ENCODE results near the gene CREB3L2. TPM values are rescaled to one million over a fixed set of nuclear protein-coding genes. Genes with fewer than 3 reads are reported as not detected.
"Not testable (repeated sequence)": the region's sequence is repeated elsewhere in the genome, so short reads cannot be mapped to it uniquely, and the experiment has no call there.

The CREB3L2 gene
- total and polyA plus RNA-seq, 2 donors, result 20.7 to 31.5 TPM

DNA sequence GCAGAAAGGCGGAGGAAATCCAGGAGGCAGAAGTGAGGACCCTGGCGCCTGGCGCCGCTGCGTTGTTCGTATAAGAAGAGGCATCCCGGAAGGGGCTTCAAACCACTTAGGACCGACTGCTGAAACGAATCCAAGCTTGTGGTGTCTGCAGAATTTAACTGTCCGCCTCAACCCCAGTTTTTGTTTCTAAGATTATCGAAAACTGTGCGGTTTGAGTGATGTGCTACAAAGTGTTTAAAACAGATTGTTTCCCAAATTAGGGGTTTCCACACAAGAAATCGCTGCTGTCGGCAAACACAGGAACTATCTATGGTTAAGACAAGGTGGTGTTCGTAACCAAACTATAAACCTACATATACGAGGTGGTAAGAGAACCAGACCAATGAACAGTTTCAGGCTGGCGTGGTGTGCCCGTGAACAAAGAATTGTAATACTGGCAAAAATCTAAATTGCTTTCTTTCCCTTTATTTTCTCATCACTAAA, 154.3 kb downstream of the CREB3L2 start:
- Histone ChIP-seq H3K27ac (ENCODE audit: low read depth) (no peak overlapping the region), H3K36me3 (ENCODE audit: insufficient read depth) (no peaks in the 10 kb centered on the region), H3K4me3 (ENCODE audit: low read depth, low read length) (no peak overlapping the region), H3K4me1 (ENCODE audit: insufficient read depth) (no peaks in the 10 kb centered on the region)
- no peak for DNase-seq (ENCODE audit: extremely low spot score)
- WGBS, result 24% methylated on average over 18 of the region's 18 CpGs

DNA sequence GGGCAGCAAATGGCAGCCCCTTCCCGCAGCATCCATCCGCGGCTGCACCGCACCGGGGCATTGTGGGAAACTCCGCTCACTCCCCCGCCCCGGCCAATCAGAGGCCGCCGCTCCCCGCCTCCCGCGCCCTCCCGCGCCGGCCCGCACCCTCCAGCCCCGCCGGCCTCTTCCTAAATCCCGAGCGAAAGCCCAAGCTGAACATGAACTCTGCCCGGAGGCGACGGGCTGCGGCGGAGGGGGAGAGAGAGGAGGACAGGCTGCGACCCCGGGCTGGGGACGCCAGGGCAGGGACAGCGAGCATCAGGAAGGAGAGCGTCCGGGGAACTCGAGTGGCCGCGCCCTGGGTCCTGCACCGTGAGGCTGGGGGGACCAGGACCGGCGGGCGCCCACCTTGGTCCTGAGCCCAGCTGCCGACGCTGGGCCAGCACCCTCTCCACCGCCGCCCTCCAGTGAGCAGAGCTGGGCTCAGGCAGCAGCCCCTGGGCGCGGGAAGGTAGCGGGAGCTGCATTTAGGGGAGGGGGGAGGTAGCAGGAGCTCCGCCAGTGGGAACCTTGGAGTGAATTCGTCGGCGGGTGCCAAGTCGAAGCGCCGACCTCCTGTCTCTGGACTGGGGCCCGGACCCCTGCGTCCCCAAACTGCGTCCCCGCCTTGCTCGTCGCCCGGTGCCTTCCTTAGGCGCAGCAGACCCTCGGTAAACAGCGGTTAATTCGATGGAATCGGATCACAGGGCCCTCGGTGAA, 154.9 kb downstream of the CREB3L2 start, which contains the start of gene DGKI:
TSS of gene DGKI (minus strand) at position 148 of the 741 bp plus-strand sequence.
- WGBS, result under 1% methylated on average over 66 of the region's 66 CpGs
- no peaks in the 10 kb centered on the region for H3K36me3 ChIP-seq (ENCODE audit: insufficient read depth)

DNA sequence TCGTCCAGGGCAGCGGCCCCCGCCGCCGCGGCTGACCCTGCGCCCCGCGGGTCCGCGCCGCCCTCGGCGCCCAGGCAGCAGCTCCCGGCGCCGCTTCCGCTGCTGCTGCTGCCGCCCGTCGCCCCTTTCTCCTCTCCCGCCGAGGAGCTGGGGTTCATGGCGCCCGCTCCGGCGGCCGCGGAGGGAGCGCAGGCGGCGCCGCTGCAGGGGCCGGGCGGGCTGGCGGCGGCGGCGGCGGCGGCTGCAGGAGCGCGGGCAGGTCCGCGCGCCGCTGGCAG, 155.4 kb downstream of the CREB3L2 start:
- Histone ChIP-seq H3K27ac (ENCODE audit: low read depth) (no peak overlapping the region), H3K36me3 (ENCODE audit: insufficient read depth) (no peaks in the 10 kb centered on the region), H3K4me1 (ENCODE audit: insufficient read depth) (no peaks in the 10 kb centered on the region), H3K4me3 (ENCODE audit: low read depth, low read length) (peak overlapping the region; percentile 49)
- WGBS, result under 1% methylated on average over 47 of the region's 47 CpGs
- no peak for DNase-seq (ENCODE audit: extremely low spot score)

More for the DNA sequence above, 154.9 kb downstream of the CREB3L2 start, which contains the start of gene DGKI:
- H3K4me3 ChIP-seq (ENCODE audit: low read depth, low read length), result peak within 1 kb of the TSS; percentile 49
- H3K4me1 ChIP-seq (ENCODE audit: insufficient read depth), result no peaks in the 10 kb centered on the region
- no peak for DNase-seq (ENCODE audit: extremely low spot score)
- H3K27ac ChIP-seq (ENCODE audit: low read depth), result no peak within 1 kb of the TSS

DNA sequence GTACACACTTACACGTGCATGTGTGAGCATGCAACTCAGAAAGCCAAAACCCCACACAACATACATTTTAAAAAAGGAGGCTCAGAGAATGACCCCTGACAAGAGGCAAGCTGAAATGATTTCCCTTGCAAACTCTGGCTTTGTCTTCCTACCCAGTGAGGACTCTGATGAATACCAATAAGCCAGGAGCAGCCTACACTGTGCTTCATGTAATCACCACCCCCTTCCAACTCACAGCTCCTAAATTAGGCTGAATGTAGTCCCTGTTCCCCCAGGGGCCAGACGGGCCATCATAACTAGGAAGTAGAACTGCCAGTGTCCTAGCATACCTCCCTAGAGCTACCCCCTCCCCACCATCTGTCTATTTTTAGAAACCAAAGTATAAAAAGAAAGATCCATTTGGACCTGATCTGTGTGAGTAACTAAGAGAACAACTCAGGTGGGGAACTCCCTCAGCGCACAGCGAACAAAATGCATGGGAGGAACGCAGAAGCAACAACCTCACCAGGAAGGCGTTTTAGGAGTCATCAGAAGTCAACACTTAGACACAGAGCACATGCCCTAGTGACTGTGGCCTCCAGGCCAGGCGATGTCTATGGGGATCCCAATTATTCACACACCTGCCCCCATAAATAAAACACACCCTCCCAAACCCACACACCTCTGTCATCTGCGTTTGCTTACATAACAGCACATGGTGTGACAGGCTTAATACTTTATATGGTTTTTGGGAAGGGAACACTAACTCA, 157.0 kb downstream of the CREB3L2 start:
- WGBS, result 91% methylated on average over 8 of the region's 8 CpGs
- H3K4me3 ChIP-seq (ENCODE audit: low read depth, low read length), result no peak overlapping the region
- no peak for DNase-seq (ENCODE audit: extremely low spot score)
- no peaks in the 10 kb centered on the region for H3K36me3 ChIP-seq (ENCODE audit: insufficient read depth)
- no peaks in the 10 kb centered on the region for H3K4me1 ChIP-seq (ENCODE audit: insufficient read depth)
- no peak overlapping the region for H3K27ac ChIP-seq (ENCODE audit: low read depth)

DNA sequence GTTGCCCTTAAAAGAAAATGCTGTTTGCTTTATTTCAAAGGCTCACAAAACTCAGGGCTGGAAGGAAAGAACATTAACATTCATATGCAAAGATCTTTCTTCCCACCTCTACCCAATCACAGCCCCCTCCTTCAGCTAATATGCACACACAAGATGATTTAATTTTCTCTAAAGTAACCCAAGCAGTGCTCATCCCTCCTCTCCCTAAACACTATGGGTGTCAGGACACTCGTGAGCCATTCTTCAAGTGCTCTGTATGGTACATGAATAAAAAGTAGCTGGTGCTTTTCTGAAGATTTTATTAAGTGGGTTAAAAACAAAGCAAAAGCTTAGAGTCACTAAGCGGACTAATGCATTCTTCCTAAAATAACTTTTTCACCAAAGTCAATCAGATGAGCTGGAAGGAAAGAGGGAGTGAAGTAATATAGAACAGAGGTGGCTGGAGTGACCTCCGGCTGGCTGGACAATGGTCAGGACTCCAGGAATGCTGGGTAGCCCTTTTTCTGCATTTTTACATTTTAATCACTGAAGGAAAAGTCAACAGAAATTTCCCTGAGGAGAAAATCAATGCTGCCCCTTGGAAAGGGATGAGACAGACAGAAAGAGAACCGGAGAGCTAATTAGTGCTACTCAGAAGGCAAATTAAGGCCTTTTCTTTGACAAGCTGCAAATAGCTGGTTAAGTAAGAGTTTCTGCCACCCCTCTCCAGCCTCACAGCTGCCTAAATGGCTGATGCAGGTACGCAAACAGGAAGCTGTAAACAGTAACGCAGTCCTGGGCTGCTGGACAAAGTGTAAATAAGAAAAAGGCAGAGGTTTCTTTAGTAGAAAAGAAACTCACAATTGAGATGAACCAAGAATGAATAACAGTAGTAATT, 161.7 kb downstream of the CREB3L2 start:
- no peak for DNase-seq (ENCODE audit: extremely low spot score)
- H3K4me3 ChIP-seq (ENCODE audit: low read depth, low read length), result no peak overlapping the region
- WGBS, result 81% methylated on average over 6 of the region's 6 CpGs
- H3K27ac ChIP-seq (ENCODE audit: low read depth), result no peak overlapping the region
- no peaks in the 10 kb centered on the region for H3K4me1 ChIP-seq (ENCODE audit: insufficient read depth)
- no peaks in the 10 kb centered on the region for H3K36me3 ChIP-seq (ENCODE audit: insufficient read depth)

DNA sequence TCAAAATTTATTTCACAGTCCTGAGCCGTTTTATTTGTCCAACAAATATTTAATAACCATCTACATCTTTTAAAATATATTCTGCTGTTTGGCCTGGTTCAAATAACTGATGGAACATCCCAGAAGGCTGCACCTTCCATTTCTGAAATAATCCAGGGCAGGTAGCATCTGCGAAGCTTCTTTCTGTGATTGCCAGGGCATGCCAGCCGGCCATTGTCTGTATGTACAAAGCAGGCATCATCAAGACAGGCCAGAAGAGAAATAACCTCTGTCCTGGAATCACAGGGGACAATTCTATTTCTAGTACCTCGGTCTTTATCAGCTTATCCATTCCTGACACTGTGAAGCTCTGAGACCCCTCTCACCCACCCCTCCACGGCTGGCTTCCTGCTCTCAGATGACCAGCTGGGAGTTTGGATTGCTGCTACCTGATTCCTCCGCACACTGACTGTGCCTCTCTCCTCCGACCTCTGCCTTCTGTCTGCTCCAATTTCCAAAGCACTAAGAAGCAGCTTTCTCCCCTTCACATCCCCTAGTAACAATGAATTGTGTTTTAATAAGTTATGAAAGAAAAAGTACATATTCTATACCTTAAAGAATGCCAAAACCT, 163.1 kb downstream of the CREB3L2 start:
- H3K27ac ChIP-seq (ENCODE audit: low read depth), result no peak overlapping the region
- 83% methylated on average over 7 of the region's 7 CpGs for WGBS
- DNase-seq (ENCODE audit: extremely low spot score), result no peak
- no peaks in the 10 kb centered on the region for H3K4me1 ChIP-seq (ENCODE audit: insufficient read depth)
- no peak overlapping the region for H3K4me3 ChIP-seq (ENCODE audit: low read depth, low read length)
- H3K36me3 ChIP-seq (ENCODE audit: insufficient read depth), result no peaks in the 10 kb centered on the region

DNA sequence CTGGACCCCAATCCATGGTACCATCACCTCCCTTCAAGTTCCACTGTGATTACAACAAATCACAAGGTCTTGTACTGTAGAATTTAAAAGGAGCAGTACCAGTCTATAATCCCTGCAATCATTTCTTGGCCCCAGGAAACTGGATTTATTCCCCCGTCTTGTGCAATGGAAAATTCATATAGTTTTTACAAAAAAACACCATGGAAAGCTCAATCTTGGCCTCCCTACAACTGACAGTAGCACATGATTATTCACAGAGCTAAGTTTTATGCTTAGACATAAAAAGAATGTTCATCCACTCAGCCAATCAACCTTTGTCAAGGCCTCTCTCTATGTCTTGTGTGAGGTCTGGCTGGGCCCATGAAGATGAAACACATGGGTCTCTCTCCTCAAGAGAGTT, 165.3 kb downstream of the CREB3L2 start:
- Histone ChIP-seq H3K36me3 (ENCODE audit: insufficient read depth) (no peaks in the 10 kb centered on the region), H3K4me3 (ENCODE audit: low read depth, low read length) (no peak overlapping the region), H3K4me1 (ENCODE audit: insufficient read depth) (no peaks in the 10 kb centered on the region), H3K27ac (ENCODE audit: low read depth) (no peak overlapping the region)
- 34% methylated on average over 1 of the region's 1 CpG for WGBS
- DNase-seq (ENCODE audit: extremely low spot score), result no peak

DNA sequence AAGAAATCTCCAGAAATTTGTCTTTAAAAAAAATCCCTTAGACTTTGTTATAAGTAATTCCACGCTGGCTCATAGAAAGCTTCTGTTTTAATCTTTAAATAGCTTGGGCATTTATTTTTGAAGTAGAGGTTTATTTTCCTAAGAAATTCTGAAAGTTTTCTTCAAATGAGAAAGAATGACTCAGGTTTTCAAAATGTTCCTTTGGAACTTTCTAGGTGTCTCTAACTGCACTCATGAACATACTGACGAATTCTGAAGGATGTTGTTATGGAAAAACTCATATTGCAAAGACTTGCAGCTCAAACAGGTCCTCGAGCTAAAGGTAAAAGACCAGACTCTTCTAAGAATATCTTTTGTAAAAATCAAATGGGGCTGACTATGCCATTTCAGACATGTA, 165.8 kb downstream of the CREB3L2 start:
- WGBS, result 91% methylated on average over 3 of the region's 3 CpGs
- no peak for DNase-seq (ENCODE audit: extremely low spot score)
- Histone ChIP-seq H3K27ac (ENCODE audit: low read depth) (no peak overlapping the region), H3K4me3 (ENCODE audit: low read depth, low read length) (no peak overlapping the region), H3K4me1 (ENCODE audit: insufficient read depth) (no peaks in the 10 kb centered on the region), H3K36me3 (ENCODE audit: insufficient read depth) (no peaks in the 10 kb centered on the region)

DNA sequence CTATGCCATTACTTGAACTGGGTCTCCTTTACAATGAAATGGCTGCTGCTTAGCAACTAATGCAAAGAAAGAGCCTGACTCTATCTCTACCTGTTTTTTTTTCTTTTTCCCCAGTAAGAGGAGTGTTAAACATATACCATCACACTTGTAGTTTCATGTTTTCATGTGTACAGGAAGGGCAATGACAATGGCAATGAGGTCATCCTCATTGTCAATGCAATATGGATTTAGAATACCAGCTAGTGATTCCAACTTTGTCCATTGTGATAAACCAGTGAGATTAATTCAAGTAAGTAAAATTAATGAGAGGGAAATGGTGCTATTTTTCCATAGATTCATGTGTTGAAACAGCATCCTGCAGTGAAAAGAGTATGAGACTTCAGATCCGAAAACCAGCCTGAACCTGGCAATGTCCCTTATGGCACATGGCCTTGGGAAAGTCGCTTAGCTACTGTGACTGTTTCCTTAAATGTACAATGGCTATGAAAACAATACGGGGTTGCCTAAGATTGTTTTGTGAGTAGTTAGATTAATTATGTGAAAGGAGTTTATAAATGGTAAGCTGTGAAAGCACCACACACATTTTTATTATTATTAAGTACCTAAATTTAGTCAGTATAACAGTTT, 166.3 kb downstream of the CREB3L2 start:
- 87% methylated on average over 3 of the region's 3 CpGs for WGBS

DNA sequence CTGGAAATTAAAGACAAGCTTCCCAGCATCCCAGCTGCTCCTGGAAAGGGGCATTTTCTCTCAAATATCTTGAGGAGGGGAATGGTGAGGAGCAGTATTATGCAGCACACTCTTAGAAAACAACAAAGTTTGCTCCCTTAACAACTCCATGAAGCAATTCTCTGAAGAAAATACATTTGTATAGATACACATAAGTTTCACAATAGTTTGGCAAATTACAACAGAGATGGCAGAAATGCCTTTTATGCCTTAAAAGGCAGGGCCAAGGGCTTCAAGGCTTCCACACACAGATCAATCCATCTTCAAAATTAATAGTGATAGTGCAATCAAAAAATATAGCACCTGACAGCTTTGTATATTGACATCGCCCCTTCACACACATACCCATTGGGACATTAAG, 167.3 kb downstream of the CREB3L2 start:
- no peak for DNase-seq (ENCODE audit: extremely low spot score)
- 99% methylated on average over 1 of the region's 1 CpG for WGBS

More for the DNA sequence above, 166.3 kb downstream of the CREB3L2 start:
- no peak overlapping the region for H3K27ac ChIP-seq (ENCODE audit: low read depth)
- H3K4me3 ChIP-seq (ENCODE audit: low read depth, low read length), result no peak overlapping the region
- no peak for DNase-seq (ENCODE audit: extremely low spot score)
- H3K4me1 ChIP-seq (ENCODE audit: insufficient read depth), result no peaks in the 10 kb centered on the region
- no peaks in the 10 kb centered on the region for H3K36me3 ChIP-seq (ENCODE audit: insufficient read depth)

DNA sequence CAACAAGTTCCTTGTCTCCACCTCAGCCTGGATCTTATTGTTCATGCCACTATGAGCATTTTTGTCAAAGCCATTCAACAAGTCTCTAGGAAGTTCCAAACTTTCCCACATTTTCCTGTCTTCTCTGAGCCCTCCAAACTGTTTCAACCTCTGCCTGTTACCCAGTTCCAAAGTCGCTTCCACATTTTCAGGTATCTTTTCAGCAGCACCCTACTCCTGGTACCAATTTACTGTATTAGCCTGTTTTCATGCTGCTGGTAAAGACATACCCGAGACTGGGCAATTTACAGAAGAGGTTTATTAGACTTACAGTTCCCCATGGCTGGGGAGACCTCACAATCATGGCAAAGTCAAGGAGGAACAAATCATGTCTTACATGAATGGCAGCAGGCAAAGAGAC, 168.9 kb downstream of the CREB3L2 start:
- H3K4me1 ChIP-seq (ENCODE audit: insufficient read depth); H3K27ac ChIP-seq (ENCODE audit: low read depth); H3K4me3 ChIP-seq (ENCODE audit: low read depth, low read length); DNase-seq (ENCODE audit: extremely low spot score); H3K36me3 ChIP-seq (ENCODE audit: insufficient read depth): not testable (repeated sequence)
- WGBS, result 92% methylated on average over 2 of the region's 2 CpGs

More for the DNA sequence above, 167.3 kb downstream of the CREB3L2 start:
- Histone ChIP-seq H3K27ac (ENCODE audit: low read depth) (no peak overlapping the region), H3K4me1 (ENCODE audit: insufficient read depth) (no peaks in the 10 kb centered on the region), H3K4me3 (ENCODE audit: low read depth, low read length) (no peak overlapping the region), H3K36me3 (ENCODE audit: insufficient read depth) (no peaks in the 10 kb centered on the region)

DNA sequence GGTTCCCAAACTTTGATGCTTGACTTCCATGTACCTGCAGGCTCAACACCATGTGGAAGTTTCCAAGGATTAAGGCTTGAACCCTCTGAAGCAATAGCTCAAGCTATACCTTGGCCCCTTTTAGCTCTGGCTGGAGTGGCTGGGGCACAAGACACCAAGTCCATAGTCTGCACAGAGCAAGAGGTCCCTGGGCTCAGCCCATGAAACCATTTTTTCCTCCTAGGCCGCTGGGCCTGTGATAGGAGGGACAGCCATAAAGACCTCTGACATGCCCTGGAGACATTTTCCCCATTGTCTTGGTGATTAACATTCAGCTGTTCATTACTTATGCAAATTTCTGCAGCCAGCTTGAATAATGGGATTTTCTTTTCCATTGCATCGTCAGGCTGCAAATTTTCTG, 169.5 kb downstream of the CREB3L2 start:
- H3K27ac ChIP-seq (ENCODE audit: low read depth), result no peak overlapping the region
- no peak for DNase-seq (ENCODE audit: extremely low spot score)
- no peaks in the 10 kb centered on the region for H3K36me3 ChIP-seq (ENCODE audit: insufficient read depth)
- H3K4me3 ChIP-seq (ENCODE audit: low read depth, low read length), result no peak overlapping the region
- 98% methylated on average over 2 of the region's 2 CpGs for WGBS
- no peaks in the 10 kb centered on the region for H3K4me1 ChIP-seq (ENCODE audit: insufficient read depth)

DNA sequence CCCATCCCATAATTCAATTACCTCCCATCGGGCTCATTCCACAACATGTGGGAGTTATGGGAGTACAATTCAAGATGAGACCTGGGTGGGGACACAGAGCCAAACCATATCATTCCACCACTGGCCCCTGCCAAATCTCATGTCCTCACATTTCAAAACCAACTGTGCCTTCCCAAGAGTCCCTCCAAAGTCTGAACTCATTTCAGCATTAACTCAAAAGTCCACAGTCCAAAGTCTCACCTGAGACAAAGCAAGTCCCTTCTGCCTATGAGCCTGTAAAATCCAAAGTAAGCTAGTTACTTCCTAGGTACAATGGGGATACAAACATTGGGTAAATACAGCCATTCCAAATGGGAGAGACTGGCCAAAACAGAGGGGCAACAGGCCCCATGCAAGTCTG, 170.3 kb downstream of the CREB3L2 start:
- DNase-seq (ENCODE audit: extremely low spot score); H3K36me3 ChIP-seq (ENCODE audit: insufficient read depth); H3K27ac ChIP-seq (ENCODE audit: low read depth); H3K4me3 ChIP-seq (ENCODE audit: low read depth, low read length); H3K4me1 ChIP-seq (ENCODE audit: insufficient read depth): not testable (repeated sequence)
- WGBS, result 98% methylated on average over 1 of the region's 1 CpG

Measured in urinary bladder (tissue), 4 donors.